ENCODE data around the gene NLGN4X.
"Not testable (repeated sequence)": the region's sequence is repeated elsewhere in the genome, so short reads cannot be mapped to it uniquely, and the experiment has no call there.

The NLGN4X gene

DNA sequence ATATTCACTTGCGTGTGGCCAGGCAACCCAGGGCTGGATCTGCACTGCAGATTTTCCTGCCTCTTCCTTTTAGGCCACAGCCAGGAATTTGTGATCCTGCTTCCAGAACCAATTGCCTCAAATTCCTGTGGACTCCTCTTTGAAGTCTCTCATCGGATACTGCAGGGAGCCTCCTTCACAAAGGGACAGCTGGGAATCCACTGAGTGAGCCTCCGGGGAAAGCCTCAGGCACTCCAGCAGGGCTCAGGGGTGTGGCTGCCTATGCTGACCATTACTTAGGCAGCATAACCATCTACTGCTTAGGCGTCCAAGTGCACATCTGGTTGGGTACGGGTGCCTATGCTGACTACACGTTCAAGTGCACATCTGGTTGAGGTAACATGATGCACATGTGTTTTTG, 321.5 kb downstream of the NLGN4X start:
- Histone ChIP-seq H3K4me2 (ENCODE audit: low read length) (no peak overlapping the region), H3K4me3 (ENCODE audit: low read length) (no peak overlapping the region), H3K79me2 (ENCODE audit: low read length) (no peaks in the 10 kb centered on the region), H2AFZ (ENCODE audit: low read depth, low read length) (no peak overlapping the region), H3K27me3 (ENCODE audit: low read depth, low read length) (no peaks in the 10 kb centered on the region), H4K20me1 (ENCODE audit: insufficient read depth, low read length) (no peaks in the 10 kb centered on the region), H3K4me1 (ENCODE audit: low read length) (no peaks in the 10 kb centered on the region), H3K9ac (ENCODE audit: low read length) (no peak overlapping the region), H3K36me3 (replicated peaks; ENCODE audit: low read depth, low read length) (no peaks in the 10 kb centered on the region), H3K9me3 (ENCODE audit: insufficient read depth, low read length) (no peaks in the 10 kb centered on the region), H3K27ac (ENCODE audit: low read length) (no peak overlapping the region)
- TF ChIP-seq, protein P1, sequence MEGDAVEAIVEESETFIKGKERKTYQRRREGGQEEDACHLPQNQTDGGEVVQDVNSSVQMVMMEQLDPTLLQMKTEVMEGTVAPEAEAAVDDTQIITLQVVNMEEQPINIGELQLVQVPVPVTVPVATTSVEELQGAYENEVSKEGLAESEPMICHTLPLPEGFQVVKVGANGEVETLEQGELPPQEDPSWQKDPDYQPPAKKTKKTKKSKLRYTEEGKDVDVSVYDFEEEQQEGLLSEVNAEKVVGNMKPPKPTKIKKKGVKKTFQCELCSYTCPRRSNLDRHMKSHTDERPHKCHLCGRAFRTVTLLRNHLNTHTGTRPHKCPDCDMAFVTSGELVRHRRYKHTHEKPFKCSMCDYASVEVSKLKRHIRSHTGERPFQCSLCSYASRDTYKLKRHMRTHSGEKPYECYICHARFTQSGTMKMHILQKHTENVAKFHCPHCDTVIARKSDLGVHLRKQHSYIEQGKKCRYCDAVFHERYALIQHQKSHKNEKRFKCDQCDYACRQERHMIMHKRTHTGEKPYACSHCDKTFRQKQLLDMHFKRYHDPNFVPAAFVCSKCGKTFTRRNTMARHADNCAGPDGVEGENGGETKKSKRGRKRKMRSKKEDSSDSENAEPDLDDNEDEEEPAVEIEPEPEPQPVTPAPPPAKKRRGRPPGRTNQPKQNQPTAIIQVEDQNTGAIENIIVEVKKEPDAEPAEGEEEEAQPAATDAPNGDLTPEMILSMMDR (IDR thresholded peaks at IDR 0.05; ENCODE audit: low read depth, low read length) = no peak
- TF ChIP-seq EZH2phosphoT487 (IDR thresholded peaks at IDR 0.05; ENCODE audit: low read depth) = no peak

DNA sequence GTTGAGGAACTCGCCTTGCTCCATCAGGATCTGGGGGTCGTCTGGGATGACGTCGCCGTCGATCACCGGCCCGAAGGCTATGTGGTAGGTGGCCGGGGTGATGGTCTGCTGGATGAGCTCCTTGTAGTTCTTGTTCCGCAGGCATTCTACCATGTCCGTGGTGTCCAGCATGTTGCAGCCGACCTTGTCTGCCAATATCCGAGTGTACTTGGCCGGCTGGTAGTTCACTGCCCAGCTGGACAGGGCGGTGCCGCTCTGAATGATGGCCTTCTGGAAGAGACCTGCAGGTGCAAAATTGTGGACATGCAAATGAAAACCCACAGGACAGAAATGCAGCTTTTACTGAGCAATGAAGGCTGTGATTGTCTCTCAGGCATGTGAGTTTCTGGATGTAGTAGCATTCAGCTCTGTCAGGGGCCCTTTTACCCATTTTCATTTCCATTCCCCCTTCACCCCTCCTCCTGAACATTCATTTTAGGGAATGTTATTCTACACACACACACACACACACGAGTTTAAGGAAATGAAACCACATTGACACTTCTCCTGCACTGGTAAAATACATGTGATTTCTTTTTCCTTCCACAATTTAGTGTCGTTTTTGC, 325.0 kb downstream of the NLGN4X start:
- H3K4me3 ChIP-seq (ENCODE audit: low read length); H3K4me2 ChIP-seq (ENCODE audit: low read length); H3K9ac ChIP-seq (ENCODE audit: low read length); H2AFZ ChIP-seq (ENCODE audit: low read depth, low read length); H3K36me3 ChIP-seq (replicated peaks; ENCODE audit: low read depth, low read length); H4K20me1 ChIP-seq (ENCODE audit: insufficient read depth, low read length); H3K4me1 ChIP-seq (ENCODE audit: low read length); H3K79me2 ChIP-seq (ENCODE audit: low read length); H3K27ac ChIP-seq (ENCODE audit: low read length); H3K27me3 ChIP-seq (ENCODE audit: low read depth, low read length); H3K9me3 ChIP-seq (ENCODE audit: insufficient read depth, low read length): not testable (repeated sequence)

DNA sequence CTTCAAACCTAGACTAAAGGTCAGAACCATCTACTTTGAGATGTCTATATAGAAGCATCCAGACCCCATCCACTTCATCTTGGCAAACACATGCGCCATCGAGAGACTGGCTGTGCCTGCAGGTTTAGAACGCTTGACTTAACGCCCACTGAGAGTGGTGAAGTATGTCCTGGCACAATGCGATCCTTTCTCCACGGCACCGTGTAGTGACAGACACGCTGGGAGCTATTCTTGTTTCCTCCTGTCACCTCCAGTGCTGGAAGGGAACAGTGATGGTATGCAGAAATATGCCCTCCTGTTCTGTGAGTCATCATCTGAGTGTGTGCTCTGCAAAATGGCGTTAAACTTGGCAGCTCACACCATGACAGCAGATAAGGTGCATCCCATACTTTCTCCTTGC, 330.2 kb downstream of the NLGN4X start:
- no peak for TF ChIP-seq EZH2phosphoT487 (IDR thresholded peaks at IDR 0.05; ENCODE audit: low read depth)
- TF ChIP-seq, protein P1 (IDR thresholded peaks at IDR 0.05; ENCODE audit: low read depth, low read length) = no peak
- Histone ChIP-seq H3K79me2 (ENCODE audit: low read length) (no peaks in the 10 kb centered on the region), H2AFZ (ENCODE audit: low read depth, low read length) (no peak overlapping the region), H3K36me3 (replicated peaks; ENCODE audit: low read depth, low read length) (no peaks in the 10 kb centered on the region), H3K4me3 (ENCODE audit: low read length) (no peak overlapping the region), H3K4me2 (ENCODE audit: low read length) (no peak overlapping the region), H4K20me1 (ENCODE audit: insufficient read depth, low read length) (no peaks in the 10 kb centered on the region), H3K9ac (ENCODE audit: low read length) (no peak overlapping the region), H3K27me3 (ENCODE audit: low read depth, low read length) (no peaks in the 10 kb centered on the region), H3K4me1 (ENCODE audit: low read length) (no peaks in the 10 kb centered on the region), H3K27ac (ENCODE audit: low read length) (no peak overlapping the region), H3K9me3 (ENCODE audit: insufficient read depth, low read length) (no peaks in the 10 kb centered on the region)

DNA sequence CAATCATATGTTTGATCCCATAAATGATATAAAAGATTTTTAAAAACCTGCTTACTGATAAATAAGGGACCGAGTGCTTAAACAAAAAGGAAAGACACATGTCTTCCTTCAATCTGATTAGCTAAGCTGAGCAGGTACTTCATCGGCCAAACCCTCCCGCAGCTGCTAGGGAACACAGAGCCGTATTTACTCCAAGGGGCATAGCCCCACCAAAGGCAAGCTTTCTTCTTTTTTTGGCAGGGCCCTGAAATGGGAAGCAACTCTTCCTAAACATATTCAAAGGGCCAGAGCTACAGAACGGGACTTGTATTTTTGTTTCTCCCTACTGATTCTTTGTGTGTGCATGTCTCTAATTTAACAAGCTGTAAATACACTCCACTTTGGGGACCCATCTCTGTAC, 337.3 kb downstream of the NLGN4X start:
- Histone ChIP-seq H3K27ac (ENCODE audit: low read length) (no peak overlapping the region), H4K20me1 (ENCODE audit: insufficient read depth, low read length) (no peaks in the 10 kb centered on the region), H3K9ac (ENCODE audit: low read length) (no peak overlapping the region), H3K36me3 (replicated peaks; ENCODE audit: low read depth, low read length) (no peaks in the 10 kb centered on the region), H3K4me3 (ENCODE audit: low read length) (no peak overlapping the region), H3K4me1 (ENCODE audit: low read length) (no peaks in the 10 kb centered on the region), H2AFZ (ENCODE audit: low read depth, low read length) (no peak overlapping the region), H3K4me2 (ENCODE audit: low read length) (no peak overlapping the region), H3K79me2 (ENCODE audit: low read length) (no peaks in the 10 kb centered on the region), H3K27me3 (ENCODE audit: low read depth, low read length) (no peaks in the 10 kb centered on the region), H3K9me3 (ENCODE audit: insufficient read depth, low read length) (no peaks in the 10 kb centered on the region)
- TF ChIP-seq, protein P1 (IDR thresholded peaks at IDR 0.05; ENCODE audit: low read depth, low read length) = no peak
- TF ChIP-seq EZH2phosphoT487 (IDR thresholded peaks at IDR 0.05; ENCODE audit: low read depth) = no peak
